K562 (cell line): ENCODE results near the gene CKM. TPM values are rescaled to one million over a fixed set of nuclear protein-coding genes. Genes with fewer than 3 reads are reported as not detected.

Experiments
- CEBPZ ChIP-seq: fragments of 150-350 bp; IDR thresholded peaks from 2 replicates; pipeline ENCODE4 v1.6.1; 2014; ENCODE audit warnings: low read depth, mild to moderate bottlenecking, low read length, borderline replicate concordance
- FOXK1 ChIP-seq: sonication (generic); formaldehyde crosslinking; IDR thresholded peaks from 2 replicates; pipeline ENCODE4 v1.8.0; 2022; ENCODE audit warnings: missing genetic modification reagents, mild to moderate bottlenecking, borderline replicate concordance
- HDAC6 ChIP-seq: IDR thresholded peaks from 2 replicates; pipeline ENCODE4 v1.6.1; 2012; ENCODE audit warnings: low read depth, mild to moderate bottlenecking, control low read depth, inconsistent platforms, low read length, moderate library complexity
- HMGXB4 ChIP-seq: sonication (generic); formaldehyde crosslinking; IDR thresholded peaks from 2 replicates; pipeline ENCODE4 v1.8.1; 2023; ENCODE audit warnings: mild to moderate bottlenecking, missing genetic modification reagents
- HNRNPUL1 ChIP-seq: fragments of 200-400 bp; formaldehyde crosslinking; IDR thresholded peaks from 2 replicates; pipeline ENCODE4 v1.6.1; 2017; ENCODE audit warnings: low read length
- MYBL2 ChIP-seq, 2 experiments: fragments of 450-650 bp in 1 of 2; sonication (generic) in 1 of 2; formaldehyde crosslinking in 1 of 2; IDR thresholded peaks; 2 replicates each; pipeline versions ENCODE4 v1.6.1 to v1.8.1; 2017 to 2022; ENCODE audit warnings: borderline replicate concordance in 1 of 2, inconsistent platforms in 1 of 2, low read depth in 1 of 2, mild to moderate bottlenecking in 1 of 2, missing genetic modification reagents in 1 of 2, moderate library complexity in 1 of 2
- NR2F6 ChIP-seq: fragments of 450-650 bp; formaldehyde crosslinking; IDR thresholded peaks from 2 replicates; pipeline ENCODE4 v1.4.0; 2020; ENCODE audit warnings: mild to moderate bottlenecking
- SPI1 ChIP-seq: IDR thresholded peaks from 2 replicates; pipeline ENCODE4 v1.6.1; 2011; ENCODE audit warnings: low read depth, low read length, control low read depth, borderline replicate concordance
- TCF7 ChIP-seq: sonication (generic); IDR thresholded peaks from 2 replicates; pipeline ENCODE4 v1.6.1; 2016; ENCODE audit warnings: antibody characterized with exemption, borderline replicate concordance
- ZBTB7A ChIP-seq: IDR thresholded peaks from 2 replicates; pipeline ENCODE4 v1.6.1; 2011; ENCODE audit warnings: low read depth, mild to moderate bottlenecking, low read length, moderate library complexity, borderline replicate concordance; ENCODE audit not compliant: control insufficient read depth
- ZNF398 ChIP-seq: fragments of 250-450 bp; sonication (Bioruptor Pico); IDR thresholded peaks from 2 replicates; pipeline ENCODE4 v1.8.0; 2021; ENCODE audit warnings: moderate library complexity, mild to moderate bottlenecking, inconsistent platforms
- ZNF444 ChIP-seq: fragments of 250-450 bp; sonication (Bioruptor Pico); IDR thresholded peaks from 2 replicates; pipeline ENCODE4 v1.4.0; 2020; ENCODE audit warnings: mild to moderate bottlenecking, moderate library complexity
- ZNF57 ChIP-seq: fragments of 450-650 bp; formaldehyde crosslinking; IDR thresholded peaks from 2 replicates; pipeline ENCODE4 v1.4.0; 2020; ENCODE audit warnings: mild to moderate bottlenecking, moderate library complexity
- ZNF584 ChIP-seq: fragments of 200-800 bp; sonication (Bioruptor generic); IDR thresholded peaks from 2 replicates; pipeline ENCODE4 v1.6.1; 2016; ENCODE audit warnings: low read depth, mild to moderate bottlenecking, missing genetic modification characterization, missing compliant biosample characterization
- ZNF764 ChIP-seq: fragments of 250-450 bp; sonication (Bioruptor Pico); IDR thresholded peaks from 2 replicates; pipeline ENCODE4 v1.4.0; 2020; ENCODE audit warnings: low read depth, mild to moderate bottlenecking, moderate library complexity
- ZNF77 ChIP-seq: fragments of 250-450 bp; sonication (Bioruptor Pico); IDR thresholded peaks from 2 replicates; pipeline ENCODE4 v1.5.0; 2020
- polyA plus RNA-seq, 8 experiments: library from polyadenylated mRNA; depleted of rRNA in 4 of 8; stranded (reverse) in 5 of 8; unstranded in 3 of 8; fragments of >200 nt; fragmentation: Nextera tagmentation in 2 of 8; fragmentation: Illumina TruSeq in 1 of 8; extraction: Ambion mirVana in 2 of 8; extraction: Trizol in 1 of 8; gene quantifications; 2 replicates each; pipeline versions ENCODE4 v1.2.1 to v1.2.3, GENCODE V29; 2011 to 2014; ENCODE audit warnings: inconsistent platforms in 1 of 8, missing spikeins in 1 of 8
- total RNA-seq, 7 experiments: library from RNA; depleted of rRNA in 6 of 7; stranded (reverse); fragments of >200 nt in 6 of 7; fragmentation: Illumina TruSeq in 2 of 7; extraction: Trizol in 2 of 7; gene quantifications; 2 replicates each; pipeline versions ENCODE4 v1.2.1 to v1.2.3, GENCODE V29; 2011 to 2021; ENCODE audit warnings: low replicate concordance in 1 of 7
- TF ChIP-seq, protein P1 (sequence below): fragments of 250-450 bp; sonication (Bioruptor Pico); IDR thresholded peaks from 2 replicates; pipeline ENCODE4 v1.5.0; 2022; ENCODE audit warnings: mild to moderate bottlenecking

Gene CKM
- total and polyA plus RNA-seq, 9 of the 15 experiments (the other 6 are each of a cell fraction or from before 2014, with no cell fraction given) = 0.06 to 0.17 (median 0.09) TPM; not detected in 4

- TF ChIP-seq ZNF764 (CRISPR knock-in tag) = no peak
- no peak for TF ChIP-seq TCF7
- TF ChIP-seq NR2F6 (CRISPR knock-in tag) = no peak
- TF ChIP-seq SPI1 = peak; percentile 55; the same call in 1 of the 2 replicates
- no peak for TF ChIP-seq ZNF444
- TF ChIP-seq, protein P1, sequence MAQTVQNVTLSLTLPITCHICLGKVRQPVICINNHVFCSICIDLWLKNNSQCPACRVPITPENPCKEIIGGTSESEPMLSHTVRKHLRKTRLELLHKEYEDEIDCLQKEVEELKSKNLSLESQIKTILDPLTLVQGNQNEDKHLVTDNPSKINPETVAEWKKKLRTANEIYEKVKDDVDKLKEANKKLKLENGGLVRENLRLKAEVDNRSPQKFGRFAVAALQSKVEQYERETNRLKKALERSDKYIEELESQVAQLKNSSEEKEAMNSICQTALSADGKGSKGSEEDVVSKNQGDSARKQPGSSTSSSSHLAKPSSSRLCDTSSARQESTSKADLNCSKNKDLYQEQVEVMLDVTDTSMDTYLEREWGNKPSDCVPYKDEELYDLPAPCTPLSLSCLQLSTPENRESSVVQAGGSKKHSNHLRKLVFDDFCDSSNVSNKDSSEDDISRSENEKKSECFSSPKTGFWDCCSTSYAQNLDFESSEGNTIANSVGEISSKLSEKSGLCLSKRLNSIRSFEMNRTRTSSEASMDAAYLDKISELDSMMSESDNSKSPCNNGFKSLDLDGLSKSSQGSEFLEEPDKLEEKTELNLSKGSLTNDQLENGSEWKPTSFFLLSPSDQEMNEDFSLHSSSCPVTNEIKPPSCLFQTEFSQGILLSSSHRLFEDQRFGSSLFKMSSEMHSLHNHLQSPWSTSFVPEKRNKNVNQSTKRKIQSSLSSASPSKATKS (CRISPR knock-in tag) = no peak
- TF ChIP-seq HMGXB4 = no peak
- TF ChIP-seq HDAC6 = no peak
- no peak for TF ChIP-seq HNRNPUL1
- TF ChIP-seq ZNF584 = no peak
- no peak for TF ChIP-seq FOXK1 (CRISPR knock-in tag)
- no peak for TF ChIP-seq ZNF77
- TF ChIP-seq ZNF398 (CRISPR knock-in tag) = no peak
- no peak for TF ChIP-seq ZNF57 (CRISPR knock-in tag)
- no peak for TF ChIP-seq CEBPZ
- peak; percentile 49; the same call in 1 of the 2 replicates for TF ChIP-seq ZBTB7A
- no peak for TF ChIP-seq MYBL2 (IDR thresholded peaks at IDR 0.05; ENCODE audit: low read depth)
- TF ChIP-seq MYBL2 (CRISPR knock-in tag; IDR thresholded peaks at IDR 0.05; ENCODE audit: borderline replicate concordance) = no peak
Measured at GRCh38 chr19:45346449-45346848, 23.8 kb upstream of the CKM start (continued).
